EL (cell line): ENCODE measurements around the gene TBC1D8.
A peak's percentile ranks its signal among the peaks of the same experiment; 100 is the strongest.

Experiments used
- DNase-seq: peaks from one replicate; pipeline ENCODE4 v3.0.0-alpha.2; 2016

The TBC1D8 gene

DNA sequence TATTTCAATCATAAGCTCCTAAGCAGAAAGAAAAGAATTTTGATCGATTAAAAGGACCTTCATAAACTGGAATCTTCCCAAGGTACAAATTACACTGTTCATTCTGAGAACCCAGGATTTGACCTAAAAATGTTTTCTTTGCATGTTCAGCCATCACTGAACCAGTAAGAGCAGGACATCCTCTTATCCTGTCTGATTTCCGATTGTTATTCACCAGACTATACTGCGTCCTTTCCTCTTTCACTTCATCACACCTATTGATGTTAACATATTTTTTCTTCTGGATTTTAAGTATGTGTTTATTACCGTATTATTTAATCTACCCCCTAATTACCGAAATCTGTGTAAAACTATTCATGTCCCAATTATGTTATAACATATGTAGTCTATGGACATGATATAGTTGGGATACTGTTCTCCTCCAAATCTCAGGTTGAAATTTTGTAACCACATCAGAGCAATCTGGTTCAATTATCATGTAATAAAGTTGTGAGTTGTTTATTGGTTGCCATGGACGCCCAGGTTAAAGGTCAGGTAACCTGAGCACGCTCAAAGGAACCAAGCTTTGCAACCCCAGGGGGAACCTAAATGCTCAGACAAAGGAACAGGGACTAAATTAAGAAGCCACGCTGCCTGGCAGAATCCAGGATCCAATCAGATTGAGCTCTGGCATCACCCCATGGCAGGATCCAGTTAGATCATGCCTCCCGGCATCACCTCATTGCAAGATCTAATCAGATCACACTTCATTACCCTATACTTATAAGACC lies 11.6 kb upstream of the TBC1D8 start:
- no peak for DNase-seq

- no peak for DNase-seq
Observed at GRCh38 chr2:101161658-101162057, 10.5 kb upstream of the TBC1D8 start.

DNA sequence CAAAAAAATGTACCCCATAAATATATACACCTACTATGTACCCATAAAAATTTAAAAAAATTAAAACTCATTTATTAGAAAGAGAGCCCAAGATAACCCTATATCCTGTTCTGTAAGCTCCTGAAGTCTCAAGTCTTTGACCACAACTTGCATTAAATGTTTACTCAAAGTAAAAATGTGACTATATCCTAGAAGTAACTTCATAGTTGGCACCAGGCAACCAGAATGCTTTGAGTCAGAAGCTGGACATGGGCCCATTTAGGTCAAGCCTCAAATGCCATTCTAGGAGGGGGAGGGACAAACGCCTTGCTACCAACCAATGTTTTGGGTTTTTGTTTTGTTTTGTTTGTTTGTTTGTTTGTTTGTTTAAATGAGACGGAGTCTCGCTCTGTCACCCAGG lies 9.3 kb upstream of the TBC1D8 start:
- peak; percentile 67 for DNase-seq

DNA sequence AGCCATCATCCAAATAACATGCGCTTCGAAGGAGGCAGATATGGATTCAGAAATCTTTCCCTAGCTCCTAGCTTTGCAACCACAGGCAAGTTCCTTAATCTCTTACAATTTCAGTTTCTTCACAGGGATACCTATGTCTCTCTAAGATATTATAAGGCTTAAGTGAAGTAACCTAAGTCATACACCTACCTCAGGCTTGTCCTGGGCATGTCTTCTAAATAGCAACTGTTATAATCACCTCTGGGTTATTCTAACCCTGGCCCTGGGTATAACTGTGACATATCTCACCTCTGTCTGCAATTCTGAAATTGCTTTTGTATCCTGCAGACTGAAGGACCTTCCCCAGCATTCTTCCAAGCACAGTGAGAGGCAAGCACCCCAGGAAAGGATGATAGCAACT lies 8.3 kb upstream of the TBC1D8 start:
- DNase-seq, result no peak

GRCh38 chr2:101157272-101157671 lies 6.1 kb upstream of the TBC1D8 start:
- DNase-seq, result no peak

GRCh38 chr2:101153787-101154186 lies 2.6 kb upstream of the TBC1D8 start:
- no peak for DNase-seq

DNA sequence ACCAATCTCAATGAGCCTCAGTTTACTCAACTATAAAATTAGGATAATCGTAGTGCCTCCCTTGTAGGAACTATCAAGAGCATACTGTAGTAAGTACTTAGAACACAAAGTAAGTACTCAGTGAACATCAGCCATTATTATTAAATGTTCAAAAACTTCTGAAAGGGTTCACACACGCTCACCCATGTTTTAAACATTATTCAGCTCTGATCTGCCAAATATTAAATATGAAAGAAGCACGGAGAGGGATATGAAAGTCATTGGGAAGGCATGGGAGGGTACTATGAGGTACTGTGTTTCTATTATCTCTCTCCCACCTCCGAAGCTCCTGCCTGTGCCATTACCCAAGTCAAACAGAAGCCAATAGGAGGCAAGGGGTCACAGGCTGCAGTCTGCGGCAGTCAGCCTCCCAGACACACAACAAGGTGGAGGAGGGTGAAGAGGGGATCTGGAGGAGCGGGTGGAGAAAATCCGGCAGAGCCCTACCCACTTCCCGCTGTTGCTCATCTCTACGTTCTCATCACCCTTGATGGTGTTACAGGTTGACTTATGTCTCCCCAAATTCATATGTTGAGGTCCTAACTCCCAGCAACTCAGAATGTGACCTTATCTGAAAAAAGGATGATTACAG lies 2.0 kb upstream of the TBC1D8 start:
- no peak for DNase-seq

DNA sequence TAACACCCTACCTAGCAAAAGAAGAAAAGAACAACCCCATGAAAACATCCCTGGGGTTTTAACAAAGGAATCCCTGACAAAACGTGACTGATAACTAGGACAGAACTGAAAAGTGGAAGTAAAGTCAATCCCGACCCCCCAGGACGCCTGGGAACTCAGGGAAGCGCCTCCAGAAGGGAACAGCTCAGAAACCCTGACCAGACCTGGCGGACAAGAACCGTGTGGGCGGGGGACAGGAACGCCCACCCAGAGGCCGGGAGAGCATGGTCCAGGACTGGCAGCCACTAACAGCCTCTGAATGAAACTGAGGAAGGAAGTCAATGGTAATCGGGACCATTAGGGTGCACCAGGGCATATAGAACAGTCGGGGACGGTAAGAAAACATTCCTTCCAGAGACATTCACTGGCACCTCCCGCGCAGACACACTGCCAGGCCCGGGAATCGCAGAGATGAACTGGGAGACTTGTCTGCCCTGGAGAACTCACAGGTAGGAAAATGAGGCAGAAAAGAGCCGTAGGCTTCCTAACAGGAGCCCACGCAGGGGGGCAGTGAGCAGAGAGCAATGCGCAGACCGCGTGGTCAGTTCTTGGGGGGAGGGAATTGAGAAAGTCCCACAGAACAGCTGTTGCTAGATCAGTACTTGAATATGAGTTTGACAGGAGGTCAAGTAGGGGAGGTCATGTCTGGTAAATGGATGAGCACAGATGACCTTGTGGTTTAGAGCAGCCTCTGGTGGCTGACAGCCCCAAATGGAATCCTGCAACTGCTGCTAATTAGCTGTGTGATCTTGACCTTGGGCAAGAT lies 1.3 kb upstream of the TBC1D8 start:
- DNase-seq, result peak; percentile 57

- DNase-seq, result no peak
Observed at GRCh38 chr2:101151859-101152271, 683 bp upstream of the TBC1D8 start.

DNA sequence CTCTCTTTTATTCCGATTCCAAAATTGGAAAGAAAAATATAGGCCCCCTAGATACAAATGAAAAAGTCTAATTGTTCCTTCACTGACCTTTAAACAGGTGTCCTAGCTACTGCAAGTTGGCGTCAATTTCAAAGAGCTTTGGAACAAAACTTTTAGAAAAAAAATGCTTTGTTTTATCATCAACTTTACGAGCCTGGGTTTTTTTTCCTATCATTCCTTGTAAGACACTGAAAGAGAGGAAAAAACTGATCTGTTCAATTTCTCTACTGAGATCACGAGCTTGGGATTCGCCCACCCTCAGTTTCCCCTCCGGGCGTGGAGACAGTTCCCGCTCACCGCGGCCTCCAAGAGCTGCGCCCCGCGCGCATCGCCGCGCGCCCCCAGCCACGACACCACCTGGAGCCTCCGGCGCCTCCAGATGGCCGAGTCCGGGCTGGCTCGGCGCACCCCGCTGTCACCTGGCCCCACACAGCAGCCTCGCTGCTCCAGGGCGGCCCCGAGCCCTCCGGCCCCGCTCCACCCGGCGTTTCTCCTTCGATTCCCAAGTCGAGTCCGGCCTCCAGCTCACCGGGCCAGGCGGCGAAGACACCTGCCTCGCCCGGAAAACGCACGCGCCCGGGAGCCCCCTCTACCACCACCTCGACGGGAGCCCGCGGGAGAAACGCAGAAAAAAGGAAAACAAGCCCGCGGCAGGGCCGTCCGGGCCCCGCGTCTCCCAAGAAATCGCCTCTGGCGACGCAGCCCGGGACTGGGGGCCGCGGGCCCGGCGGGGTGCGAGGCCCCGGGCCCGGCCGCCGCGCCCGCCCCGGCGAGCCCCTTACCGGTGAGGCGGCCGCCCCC lies 656 bp downstream of the TBC1D8 start:
- DNase-seq, result peak; percentile 23

DNA sequence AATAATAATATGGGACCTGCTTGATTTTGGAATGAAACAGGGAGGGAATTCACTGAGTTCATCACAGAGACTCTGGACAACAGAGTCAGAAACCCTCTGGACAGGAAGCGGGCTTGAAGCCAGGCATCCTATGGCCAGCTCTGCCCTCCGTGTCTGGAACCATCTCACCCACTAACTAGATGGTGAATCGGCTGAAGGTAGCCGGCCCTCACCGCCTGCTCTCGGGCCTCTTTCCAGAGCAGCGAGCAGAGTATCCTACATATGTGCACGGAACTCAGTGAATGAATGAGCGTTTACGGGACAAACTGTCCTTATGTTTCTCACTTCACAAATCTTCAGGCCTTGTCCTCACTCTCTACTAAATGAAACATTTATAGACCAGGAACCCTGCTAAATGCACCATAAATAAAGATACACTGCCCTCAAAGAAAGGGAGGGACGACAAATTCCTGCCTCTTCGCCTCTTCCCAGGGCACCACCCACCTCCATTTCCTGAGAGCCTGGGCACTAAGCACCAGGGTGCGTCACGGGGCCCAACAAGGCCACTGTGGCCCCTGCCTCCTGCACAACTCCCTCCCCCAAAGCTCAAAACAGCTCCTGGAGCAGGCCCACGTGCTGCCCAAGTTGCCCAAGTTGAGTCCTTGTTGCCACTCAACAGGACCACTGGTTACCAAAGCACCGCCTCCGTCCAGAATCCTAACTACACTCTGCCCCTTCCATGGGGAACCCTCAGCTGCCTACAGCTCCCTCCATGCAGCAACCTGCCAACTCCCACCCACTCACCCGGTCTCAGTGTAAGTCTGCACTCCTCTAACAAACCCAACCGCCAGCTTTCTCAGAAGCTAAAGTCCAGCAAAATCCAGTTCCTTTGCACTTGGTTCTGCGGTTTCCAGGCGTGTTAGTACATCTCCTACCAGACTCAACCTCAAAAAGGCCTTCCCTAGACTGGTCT lies 1.7 kb downstream of the TBC1D8 start:
- no peak for DNase-seq

DNA sequence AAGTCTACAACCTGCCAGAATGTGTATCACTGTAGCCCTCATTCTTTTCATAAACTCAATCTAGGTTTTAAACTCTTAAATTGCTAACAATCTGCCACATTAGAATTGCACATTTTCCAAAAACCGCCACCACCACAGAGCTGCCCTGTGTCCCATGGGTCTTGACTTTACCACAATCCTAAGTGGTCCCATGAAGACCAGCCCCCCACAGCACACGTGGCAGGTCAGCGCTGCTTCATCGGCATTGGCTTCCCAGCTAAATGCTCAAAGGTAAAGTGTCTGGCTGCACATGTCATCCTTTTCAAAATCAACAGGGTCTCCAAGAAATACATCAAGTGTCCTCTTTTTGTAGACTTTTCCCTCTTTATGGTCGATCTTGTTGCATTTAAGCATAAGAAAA lies 2.4 kb downstream of the TBC1D8 start:
- no peak for DNase-seq

GRCh38 chr2:101147971-101148370 lies 3.2 kb downstream of the TBC1D8 start:
- DNase-seq, result no peak

GRCh38 chr2:101147062-101147461 lies 4.1 kb downstream of the TBC1D8 start:
- no peak for DNase-seq

- no peak for DNase-seq
Observed at GRCh38 chr2:101146535-101146934, 4.6 kb downstream of the TBC1D8 start.

DNA sequence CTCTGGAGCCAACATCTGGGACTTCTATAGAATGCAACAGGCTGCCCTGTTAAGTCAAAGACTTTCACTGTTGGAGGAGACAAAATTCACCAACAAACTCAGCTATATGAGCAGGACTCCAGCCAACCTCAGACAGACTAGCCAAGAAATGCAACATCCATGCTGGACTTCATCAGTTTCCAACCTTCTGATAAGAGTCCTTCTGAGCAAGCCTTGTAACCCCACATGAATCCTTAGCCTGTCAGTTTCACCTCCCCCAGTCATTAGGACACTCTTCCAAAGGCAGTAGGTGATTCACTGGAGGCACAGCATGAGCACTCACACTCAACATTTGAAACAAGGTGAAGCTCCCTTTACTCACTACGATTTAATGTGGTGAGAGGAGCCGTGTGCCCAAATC lies 5.8 kb downstream of the TBC1D8 start:
- DNase-seq, result no peak

DNA sequence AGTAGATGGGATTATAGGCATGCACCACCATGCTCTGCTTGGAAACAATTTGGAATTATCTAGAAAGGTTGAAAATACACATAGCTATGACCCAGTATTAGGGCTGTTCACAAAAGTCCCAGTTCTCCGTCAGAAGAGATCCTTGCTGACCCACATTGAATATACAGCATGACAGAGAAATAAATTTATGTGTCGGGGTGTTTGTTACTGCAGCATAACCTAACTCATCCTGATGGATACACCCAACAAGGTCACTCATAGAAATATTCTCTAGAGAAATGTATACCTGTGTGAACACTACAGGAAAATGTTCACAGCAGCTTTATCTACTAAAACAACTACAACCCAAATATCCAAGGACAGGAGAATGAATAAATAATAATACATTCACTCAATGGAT lies 9.0 kb downstream of the TBC1D8 start:
- DNase-seq, result no peak

- DNase-seq, result peak; percentile 35
Observed at GRCh38 chr2:101140978-101141655, 10.1 kb downstream of the TBC1D8 start.

GRCh38 chr2:101140237-101140636 lies 10.9 kb downstream of the TBC1D8 start:
- no peak for DNase-seq

DNA sequence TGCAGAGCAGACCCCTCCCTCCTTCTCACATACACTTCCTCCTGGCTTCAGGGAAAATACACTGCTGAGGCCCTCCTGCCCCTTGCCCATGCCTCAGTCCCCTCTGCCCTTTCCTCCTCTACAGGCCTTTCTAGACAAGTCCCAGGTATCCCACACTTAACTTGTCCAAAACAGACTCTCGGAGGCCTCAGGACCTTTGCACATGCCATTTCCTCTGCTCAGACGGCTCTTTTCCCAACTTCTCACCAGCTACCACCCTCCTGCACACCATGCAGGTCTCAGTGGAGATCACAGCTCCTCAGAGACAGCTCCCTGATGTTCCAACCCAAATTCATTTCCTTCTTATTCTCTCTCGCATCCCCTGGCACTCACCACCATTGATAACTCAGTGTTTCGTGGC lies 11.7 kb downstream of the TBC1D8 start:
- no peak for DNase-seq
